Panc1 (cell line): ENCODE results near the gene PPP2R3B. TPM values are rescaled to one million over a fixed set of nuclear protein-coding genes. Genes with fewer than 3 reads are reported as not detected.

ENCODE experiments used
- ATAC-seq: fragments of 200-7000 bp; cut with Tn5 transposase; 2 replicates; pipeline ENCODE4 v1.9.1; 2020; ENCODE audit warnings: mild to moderate bottlenecking, moderate library complexity
- BruUV-seq: library from RNA; stranded (reverse); fragments of 400-500 nt; replicated peaks from 2 replicates; lab custom pipeline; 2021; lab: Mats Ljungman, UMichigan
- CTCF ChIA-PET: fragments of 300-600 bp; sonication (Branson Sonifier 250); formaldehyde crosslinking; loops from one replicate; lab custom pipeline; 2022; ENCODE audit warnings: antibody characterized with exemption; lab: Charles Lee
- POLR2A ChIA-PET: fragments of 300-600 bp; sonication (Branson Sonifier 250); formaldehyde crosslinking; loops from one replicate; lab custom pipeline; 2022; ENCODE audit warnings: antibody characterized with exemption; lab: Charles Lee
- DNase-seq: peaks from one replicate; pipeline ENCODE4 v3.0.0-alpha.2; 2010; ENCODE audit warnings: low read depth, low spot score
- H3K27ac ChIP-seq: 2 replicates; pipeline ENCODE4 v1.5.1; 2011; ENCODE audit warnings: mild to moderate bottlenecking, low read length, inconsistent platforms
- H3K27me3 ChIP-seq: fragments of 200-500 bp; sonication (Bioruptor generic); 2 replicates; pipeline ENCODE4 v1.6.0; 2014; ENCODE audit warnings: low read length, inconsistent platforms; ENCODE audit not compliant: control insufficient read depth, insufficient read depth
- H3K36me3 ChIP-seq: fragments of 200-500 bp; sonication (Bioruptor generic); 2 replicates; pipeline ENCODE4 v1.5.1; 2014; ENCODE audit warnings: inconsistent platforms, mild to moderate bottlenecking, low read length, moderate library complexity; ENCODE audit not compliant: control insufficient read depth, insufficient read depth
- H3K4me1 ChIP-seq: 2 replicates; pipeline ENCODE4 v1.5.1; 2011; ENCODE audit warnings: inconsistent platforms, mild to moderate bottlenecking, low read length, moderate library complexity; ENCODE audit not compliant: control insufficient read depth, insufficient read depth
- H3K4me3 ChIP-seq, 2 experiments: 2 replicates each; pipeline ENCODE4 v1.5.1; 2011 to 2012; ENCODE audit warnings: low read depth in 2 of 2, low read length in 2 of 2, mild to moderate bottlenecking in 2 of 2, inconsistent platforms in 1 of 2, moderate library complexity in 1 of 2
- H3K9me3 ChIP-seq: fragments of 200-500 bp; sonication (Bioruptor generic); 2 replicates; pipeline ENCODE4 v1.5.1; 2014; ENCODE audit warnings: low read depth, mild to moderate bottlenecking, inconsistent platforms, low read length, moderate library complexity; ENCODE audit not compliant: control insufficient read depth, insufficient read depth
- POLR2AphosphoS5 ChIP-seq: IDR thresholded peaks from 2 replicates; pipeline ENCODE4 v1.6.1; 2012; ENCODE audit warnings: mild to moderate bottlenecking, low read depth, low read length, moderate library complexity
- SIN3A ChIP-seq: IDR thresholded peaks from 2 replicates; pipeline ENCODE4 v1.6.1; 2012; ENCODE audit warnings: low read depth, mild to moderate bottlenecking, low read length, moderate library complexity, borderline replicate concordance; ENCODE audit not compliant: insufficient read depth
- TCF7L2 ChIP-seq: IDR thresholded peaks from 2 replicates; pipeline ENCODE4 v1.6.1; 2011; ENCODE audit warnings: mild to moderate bottlenecking, low read depth, low read length, inconsistent platforms
- in situ Hi-C: cut with HindIII; loops from 2 replicates; pipeline ENCODE4 v1.10.0; 2016; ENCODE audit warnings: low sequenced_read_pairs, low pct_unique_long_range_greater_than_20kb
- intact Hi-C: fragments of 100-400 bp; cut with micrococcal nuclease; formaldehyde crosslinking; loops from one replicate; pipeline ENCODE4 v1.10.0; 2022; ENCODE audit not compliant: unreplicated experiment
- total RNA-seq: library from RNA; stranded (reverse); gene quantifications from one replicate; pipeline ENCODE4 v1.2.1, GENCODE V29; 2021; ENCODE audit not compliant: unreplicated experiment
- TF ChIP-seq, protein P1 (sequence below): fragments of 450-650 bp; IDR thresholded peaks from 2 replicates; pipeline ENCODE4 v1.5.1; 2017; ENCODE audit warnings: mild to moderate bottlenecking
- TF ChIP-seq, protein P2 (sequence below), 2 experiments: IDR thresholded peaks; 2 replicates each; pipeline ENCODE4 v1.6.1; 2011 to 2012; ENCODE audit warnings: low read depth in 2 of 2, control low read depth in 1 of 2, low read length in 1 of 2, mild to moderate bottlenecking in 1 of 2, moderate library complexity in 1 of 2; ENCODE audit not compliant: insufficient read depth in 1 of 2

PPP2R3B gene
- total RNA-seq, 1 experiment from 2014 or later: 19.2 TPM

DNA sequence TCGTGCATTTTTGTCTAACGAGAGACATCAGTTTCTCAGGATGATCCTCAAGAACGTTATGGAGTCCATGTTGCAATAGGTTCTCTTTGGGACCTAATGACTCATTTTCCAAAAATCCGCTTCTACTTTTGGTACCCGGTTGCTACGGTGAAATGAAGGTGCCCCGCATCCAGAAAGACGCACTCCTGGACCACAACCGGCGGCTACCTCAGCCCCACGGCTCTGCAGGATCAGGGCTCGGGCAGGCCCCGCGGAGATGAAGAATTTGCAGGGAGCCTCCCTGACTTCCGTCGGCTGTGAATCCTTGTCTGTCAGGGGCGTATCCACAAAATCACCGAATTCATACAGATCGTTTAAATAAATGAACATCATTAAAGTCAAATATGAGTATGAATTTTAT, 83.7 kb downstream of the PPP2R3B start:
- no peak for ATAC-seq
- Histone ChIP-seq H3K4me3 (no peak overlapping the region), H3K9me3 (no peaks in the 10 kb centered on the region), H3K4me1 (no peaks in the 10 kb centered on the region), H3K27ac (no peak overlapping the region), H3K27me3 (no peaks in the 10 kb centered on the region), H3K36me3 (peaks cover 4% of the 10 kb centered on the region; the same call in 1 of the 2 replicates)
- DNase-seq: no peak
- POLR2A ChIA-PET: no interaction called here
- TF ChIP-seq, protein P1, sequence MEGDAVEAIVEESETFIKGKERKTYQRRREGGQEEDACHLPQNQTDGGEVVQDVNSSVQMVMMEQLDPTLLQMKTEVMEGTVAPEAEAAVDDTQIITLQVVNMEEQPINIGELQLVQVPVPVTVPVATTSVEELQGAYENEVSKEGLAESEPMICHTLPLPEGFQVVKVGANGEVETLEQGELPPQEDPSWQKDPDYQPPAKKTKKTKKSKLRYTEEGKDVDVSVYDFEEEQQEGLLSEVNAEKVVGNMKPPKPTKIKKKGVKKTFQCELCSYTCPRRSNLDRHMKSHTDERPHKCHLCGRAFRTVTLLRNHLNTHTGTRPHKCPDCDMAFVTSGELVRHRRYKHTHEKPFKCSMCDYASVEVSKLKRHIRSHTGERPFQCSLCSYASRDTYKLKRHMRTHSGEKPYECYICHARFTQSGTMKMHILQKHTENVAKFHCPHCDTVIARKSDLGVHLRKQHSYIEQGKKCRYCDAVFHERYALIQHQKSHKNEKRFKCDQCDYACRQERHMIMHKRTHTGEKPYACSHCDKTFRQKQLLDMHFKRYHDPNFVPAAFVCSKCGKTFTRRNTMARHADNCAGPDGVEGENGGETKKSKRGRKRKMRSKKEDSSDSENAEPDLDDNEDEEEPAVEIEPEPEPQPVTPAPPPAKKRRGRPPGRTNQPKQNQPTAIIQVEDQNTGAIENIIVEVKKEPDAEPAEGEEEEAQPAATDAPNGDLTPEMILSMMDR: no peak
- TF ChIP-seq SIN3A: no peak
- no peak for TF ChIP-seq POLR2AphosphoS5
- no peak for TF ChIP-seq TCF7L2
- TF ChIP-seq, protein P2, sequence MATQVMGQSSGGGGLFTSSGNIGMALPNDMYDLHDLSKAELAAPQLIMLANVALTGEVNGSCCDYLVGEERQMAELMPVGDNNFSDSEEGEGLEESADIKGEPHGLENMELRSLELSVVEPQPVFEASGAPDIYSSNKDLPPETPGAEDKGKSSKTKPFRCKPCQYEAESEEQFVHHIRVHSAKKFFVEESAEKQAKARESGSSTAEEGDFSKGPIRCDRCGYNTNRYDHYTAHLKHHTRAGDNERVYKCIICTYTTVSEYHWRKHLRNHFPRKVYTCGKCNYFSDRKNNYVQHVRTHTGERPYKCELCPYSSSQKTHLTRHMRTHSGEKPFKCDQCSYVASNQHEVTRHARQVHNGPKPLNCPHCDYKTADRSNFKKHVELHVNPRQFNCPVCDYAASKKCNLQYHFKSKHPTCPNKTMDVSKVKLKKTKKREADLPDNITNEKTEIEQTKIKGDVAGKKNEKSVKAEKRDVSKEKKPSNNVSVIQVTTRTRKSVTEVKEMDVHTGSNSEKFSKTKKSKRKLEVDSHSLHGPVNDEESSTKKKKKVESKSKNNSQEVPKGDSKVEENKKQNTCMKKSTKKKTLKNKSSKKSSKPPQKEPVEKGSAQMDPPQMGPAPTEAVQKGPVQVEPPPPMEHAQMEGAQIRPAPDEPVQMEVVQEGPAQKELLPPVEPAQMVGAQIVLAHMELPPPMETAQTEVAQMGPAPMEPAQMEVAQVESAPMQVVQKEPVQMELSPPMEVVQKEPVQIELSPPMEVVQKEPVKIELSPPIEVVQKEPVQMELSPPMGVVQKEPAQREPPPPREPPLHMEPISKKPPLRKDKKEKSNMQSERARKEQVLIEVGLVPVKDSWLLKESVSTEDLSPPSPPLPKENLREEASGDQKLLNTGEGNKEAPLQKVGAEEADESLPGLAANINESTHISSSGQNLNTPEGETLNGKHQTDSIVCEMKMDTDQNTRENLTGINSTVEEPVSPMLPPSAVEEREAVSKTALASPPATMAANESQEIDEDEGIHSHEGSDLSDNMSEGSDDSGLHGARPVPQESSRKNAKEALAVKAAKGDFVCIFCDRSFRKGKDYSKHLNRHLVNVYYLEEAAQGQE (IDR thresholded peaks at IDR 0.05; ENCODE audit: insufficient read depth in 1 of 2, low read depth in 2 of 2, low read length in 1 of 2): no peak
- CTCF ChIA-PET: no interaction called here
- in situ Hi-C loops: no loop called here
- TSS peak; percentile 86 for BruUV-seq
- intact Hi-C loops: no loop called here

DNA sequence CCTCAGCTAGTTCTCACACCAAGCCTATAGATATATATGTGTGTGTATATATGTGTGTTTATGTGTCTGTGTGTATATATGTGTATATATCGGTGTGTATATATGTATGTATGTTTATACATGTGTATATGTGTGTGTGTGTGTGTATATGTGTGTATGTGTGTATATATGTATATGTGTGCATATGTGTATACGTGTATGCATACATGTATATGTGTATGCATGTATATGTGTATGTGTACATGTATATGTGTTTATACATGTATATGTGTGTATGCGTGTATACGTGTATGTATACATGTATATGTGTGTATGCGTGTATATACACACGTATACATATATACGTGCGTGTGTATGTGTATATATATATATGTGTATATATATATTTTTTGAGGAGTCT, 86.4 kb downstream of the PPP2R3B start:
- Histone ChIP-seq H3K27me3 (no peaks in the 10 kb centered on the region), H3K27ac (no peak overlapping the region), H3K4me3 (no peak overlapping the region), H3K9me3 (no peaks in the 10 kb centered on the region), H3K36me3 (peaks cover 4% of the 10 kb centered on the region; the same call in 1 of the 2 replicates), H3K4me1 (no peaks in the 10 kb centered on the region)
- BruUV-seq: no TSS peak
- TF ChIP-seq, protein P1: no peak
- TF ChIP-seq TCF7L2 (no peak), POLR2AphosphoS5 (no peak), SIN3A (no peak)
- TF ChIP-seq, protein P2 (IDR thresholded peaks at IDR 0.05; ENCODE audit: insufficient read depth in 1 of 2, low read depth in 2 of 2, low read length in 1 of 2): no peak
- intact Hi-C loops (no loop called here), in situ Hi-C loops (no loop called here)
- ATAC-seq: no peak
- ChIA-PET POLR2A (no interaction called here), CTCF (no interaction called here)
- no peak for DNase-seq
